GM19328 (cell line): Measurements from ENCODE around the gene RASGRF2.

Source experiments
- ATAC-seq: cut with Tn5 transposase; IDR thresholded peaks from one replicate; pipeline ENCODE4 v1.9.1; 2021; ENCODE audit warnings: mild to moderate bottlenecking, moderate library complexity; ENCODE audit not compliant: unreplicated experiment

The RASGRF2 gene

GRCh38 chr5:81195335-81195929, 235.3 kb downstream of the RASGRF2 start:
- ATAC-seq = no peak

GRCh38 chr5:81202655-81203054, 242.5 kb downstream of the RASGRF2 start:
- ATAC-seq = no peak

- ATAC-seq = no peak
Observed at GRCh38 chr5:81203729-81204128, 243.6 kb downstream of the RASGRF2 start.

- no peak for ATAC-seq
Observed at GRCh38 chr5:81204205-81204604, 244.0 kb downstream of the RASGRF2 start.

GRCh38 chr5:81205058-81205457, 244.9 kb downstream of the RASGRF2 start:
- ATAC-seq = no peak

GRCh38 chr5:81207009-81207408, 246.8 kb downstream of the RASGRF2 start:
- no peak for ATAC-seq

- ATAC-seq = no peak
Observed at GRCh38 chr5:81208904-81209303, 248.7 kb downstream of the RASGRF2 start.

GRCh38 chr5:81209386-81209785, 249.2 kb downstream of the RASGRF2 start:
- ATAC-seq = no peak

GRCh38 chr5:81209869-81210493, 249.8 kb downstream of the RASGRF2 start:
- ATAC-seq = no peak

GRCh38 chr5:81212211-81212751, 252.1 kb downstream of the RASGRF2 start:
- ATAC-seq = peak; percentile 41

- no peak for ATAC-seq
Observed at GRCh38 chr5:81213070-81213469, 252.9 kb downstream of the RASGRF2 start.

- ATAC-seq = no peak
Observed at GRCh38 chr5:81214848-81215247, 254.7 kb downstream of the RASGRF2 start.

GRCh38 chr5:81216152-81216551, 256.0 kb downstream of the RASGRF2 start:
- ATAC-seq = no peak

GRCh38 chr5:81219389-81219788, 259.2 kb downstream of the RASGRF2 start:
- ATAC-seq = no peak

GRCh38 chr5:81222285-81222684, 262.1 kb downstream of the RASGRF2 start:
- no peak for ATAC-seq

GRCh38 chr5:81225463-81225862, 265.3 kb downstream of the RASGRF2 start:
- ATAC-seq = no peak

GRCh38 chr5:81226286-81226685, 266.1 kb downstream of the RASGRF2 start:
- ATAC-seq = no peak

- no peak for ATAC-seq
Observed at GRCh38 chr5:81226949-81227348, 266.8 kb downstream of the RASGRF2 start.

- no peak for ATAC-seq
Observed at GRCh38 chr5:81228084-81228483, 267.9 kb downstream of the RASGRF2 start.

- no peak for ATAC-seq
Observed at GRCh38 chr5:81230416-81230815, 270.3 kb downstream of the RASGRF2 start.

GRCh38 chr5:81232464-81233079, 272.4 kb downstream of the RASGRF2 start:
- no peak for ATAC-seq

- no peak for ATAC-seq
Observed at GRCh38 chr5:81233080-81233634, 273.0 kb downstream of the RASGRF2 start, which contains the start of gene CKMT2. Gene CKMT2, plus strand, starts transcription at chr5:81233322. Its CDS starts 17,811 bp downstream, at chr5:81251133.
